Skeletal muscle tissue (tissue), 4 donors: Measurements from ENCODE around the gene MLYCD. TPM values are rescaled to one million over a fixed set of nuclear protein-coding genes. Genes with fewer than 3 reads are reported as not detected.

Experiments
- H3K27ac ChIP-seq: one replicate; pipeline ENCODE4 v1.7.0; 2013; ENCODE audit warnings: mild to moderate bottlenecking, low read depth, low read length, inconsistent platforms
- H3K27me3 ChIP-seq, 3 donors: one replicate each; pipeline ENCODE4 v1.7.0; 2013; ENCODE audit warnings: low read length in 3 of 3; ENCODE audit not compliant: control insufficient read depth in 3 of 3, insufficient read depth in 3 of 3
- H3K36me3 ChIP-seq, 3 donors: one replicate each; pipeline ENCODE4 v1.7.0; 2013; ENCODE audit warnings: low read length in 3 of 3; ENCODE audit not compliant: control insufficient read depth in 3 of 3, insufficient read depth in 3 of 3
- H3K4me1 ChIP-seq, 3 donors: one replicate each; pipeline ENCODE4 v1.7.0; 2013; ENCODE audit warnings: low read length in 3 of 3, mild to moderate bottlenecking in 3 of 3; ENCODE audit not compliant: control insufficient read depth in 3 of 3, insufficient read depth in 3 of 3
- H3K4me3 ChIP-seq, 3 donors: one replicate each; pipeline ENCODE4 v1.7.0; 2013; ENCODE audit warnings: low read length in 3 of 3
- H3K9ac ChIP-seq, 3 donors: one replicate each; pipeline ENCODE4 v1.7.0; 2013; ENCODE audit warnings: low read length in 3 of 3, mild to moderate bottlenecking in 3 of 3, moderate library complexity in 2 of 3, low read depth in 1 of 3
- H3K9me3 ChIP-seq, 3 donors: one replicate each; pipeline ENCODE4 v1.7.0; 2013; ENCODE audit warnings: low read length in 3 of 3; ENCODE audit not compliant: control insufficient read depth in 3 of 3
- total RNA-seq: library from RNA; depleted of rRNA; stranded (reverse); fragments of >200 nt; gene quantifications from one replicate; pipeline ENCODE4 v1.2.3, GENCODE V29; 2014
- donor health status: Osteomylitis.

MLYCD gene
- total RNA-seq, 1 donor from 2014 or later: 3.1 TPM

DNA sequence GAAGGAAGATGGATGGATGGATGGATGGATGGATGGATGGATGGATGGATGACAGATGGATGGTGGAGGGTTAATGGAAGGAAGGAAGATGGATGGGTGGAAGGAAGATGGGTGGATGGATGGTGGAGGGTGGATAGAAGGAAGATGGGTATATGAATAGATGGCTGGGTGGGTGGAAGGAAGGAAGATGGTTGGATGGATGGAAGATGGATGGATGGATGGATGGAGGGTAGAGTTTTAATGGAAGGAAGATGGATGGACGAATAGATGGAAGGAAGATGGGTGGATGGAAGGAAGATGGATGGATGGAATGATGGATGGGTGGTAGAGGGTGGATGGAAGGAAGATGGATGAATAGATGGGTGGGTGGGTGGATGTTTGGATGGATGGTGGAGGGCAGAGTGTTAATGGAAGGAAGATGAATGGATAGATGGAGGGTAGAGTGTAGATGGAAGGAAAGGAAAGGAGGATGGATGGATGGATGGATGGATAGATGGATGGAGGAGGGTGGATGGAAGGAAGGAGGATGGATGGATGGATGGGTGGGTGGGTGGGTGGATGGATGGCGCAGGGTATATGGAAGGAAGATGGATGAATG lies 22.1 kb downstream of the MLYCD start:
- Histone ChIP-seq H3K4me1 (peaks cover 0 to 5% (median under 1%) of the 10 kb centered on the region in 3 donors), H3K9ac (no peak overlapping the region), H3K4me3 (no peak overlapping the region), H3K27me3 (no peaks in the 10 kb centered on the region), H3K36me3 (peaks cover 46 to 49% (median 49%) of the 10 kb centered on the region in 3 donors), H3K27ac (no peak overlapping the region), H3K9me3 (no peaks in the 10 kb centered on the region)

DNA sequence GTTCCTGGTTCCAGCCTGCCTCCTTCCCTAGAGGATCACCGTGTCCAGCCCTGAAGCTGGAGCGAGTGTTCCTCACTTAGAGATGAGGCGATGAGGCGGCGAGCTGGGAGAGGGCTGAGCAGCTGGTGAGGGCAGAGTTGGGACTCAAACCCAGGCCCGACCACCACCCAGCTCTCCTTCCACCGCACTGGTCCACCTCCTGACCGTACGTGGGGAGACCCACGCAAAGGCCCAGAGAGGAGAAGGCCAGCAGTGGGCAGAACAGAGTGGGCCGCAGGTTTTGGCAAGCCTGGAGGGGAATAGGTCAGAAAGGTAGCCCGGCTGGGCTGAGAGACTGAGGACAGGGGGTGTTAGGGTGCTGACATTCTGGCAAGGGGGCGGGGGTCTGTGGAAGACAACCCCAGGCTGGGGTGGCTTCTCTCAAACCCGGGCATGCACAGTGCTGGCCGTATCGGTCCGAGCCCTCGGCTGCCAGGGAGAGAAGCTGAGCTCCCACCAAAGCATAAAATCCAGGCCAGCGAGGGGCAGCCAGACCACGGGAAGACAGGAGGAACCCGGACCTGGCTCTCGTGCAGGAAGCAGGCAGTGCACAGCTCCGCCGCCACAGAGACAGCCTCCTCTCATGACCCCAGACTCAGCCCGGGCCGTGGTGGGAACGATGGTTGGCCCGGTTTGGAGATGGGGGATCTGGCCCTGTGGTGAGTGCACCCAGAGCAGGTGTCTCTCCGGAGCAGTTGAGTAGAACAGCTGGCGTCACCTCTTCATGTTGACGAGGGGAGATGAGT lies 24.9 kb downstream of the MLYCD start:
- H3K4me3 ChIP-seq: no peak overlapping the region
- no peak overlapping the region for H3K27ac ChIP-seq
- H3K36me3 ChIP-seq: peaks cover 23 to 27% (median 24%) of the 10 kb centered on the region in 3 donors
- H3K4me1 ChIP-seq: peaks cover 9 to 11% (median 10%) of the 10 kb centered on the region in 3 donors
- H3K9me3 ChIP-seq: no peaks in the 10 kb centered on the region
- no peaks in the 10 kb centered on the region for H3K27me3 ChIP-seq
- H3K9ac ChIP-seq: no peak overlapping the region

GRCh38 chr16:83924686-83925085 lies 25.8 kb downstream of the MLYCD start:
- peaks cover 14 to 18% (median 17%) of the 10 kb centered on the region in 3 donors for H3K36me3 ChIP-seq
- H3K27me3 ChIP-seq: no peaks in the 10 kb centered on the region
- no peak overlapping the region for H3K27ac ChIP-seq
- H3K9me3 ChIP-seq: no peaks in the 10 kb centered on the region
- H3K4me1 ChIP-seq: peaks cover 9 to 11% (median 10%) of the 10 kb centered on the region in 3 donors
- no peak overlapping the region for H3K4me3 ChIP-seq
- no peak overlapping the region for H3K9ac ChIP-seq

GRCh38 chr16:83925095-83925905 lies 26.4 kb downstream of the MLYCD start:
- no peaks in the 10 kb centered on the region for H3K27me3 ChIP-seq
- H3K4me3 ChIP-seq: no peak overlapping the region
- H3K9me3 ChIP-seq: no peaks in the 10 kb centered on the region
- no peak overlapping the region for H3K27ac ChIP-seq
- H3K9ac ChIP-seq: no peak overlapping the region
- H3K4me1 ChIP-seq: peaks cover 9 to 11% (median 10%) of the 10 kb centered on the region in 3 donors
- H3K36me3 ChIP-seq: peaks cover 8 to 12% (median 10%) of the 10 kb centered on the region in 3 donors

- H3K4me3 ChIP-seq: peak overlapping the region in 2 of 3 donors; percentile 13 to 14
- peaks cover 6 to 8% (median 7%) of the 10 kb centered on the region in 3 donors for H3K36me3 ChIP-seq
- peak overlapping the region in 1 of 3 donors; percentile 16 for H3K9ac ChIP-seq
- H3K4me1 ChIP-seq: peaks cover 9 to 11% (median 10%) of the 10 kb centered on the region in 3 donors
- no peaks in the 10 kb centered on the region for H3K27me3 ChIP-seq
- no peak overlapping the region for H3K27ac ChIP-seq
- no peaks in the 10 kb centered on the region for H3K9me3 ChIP-seq
Observed at GRCh38 chr16:83925957-83926725, 27.2 kb downstream of the MLYCD start.

DNA sequence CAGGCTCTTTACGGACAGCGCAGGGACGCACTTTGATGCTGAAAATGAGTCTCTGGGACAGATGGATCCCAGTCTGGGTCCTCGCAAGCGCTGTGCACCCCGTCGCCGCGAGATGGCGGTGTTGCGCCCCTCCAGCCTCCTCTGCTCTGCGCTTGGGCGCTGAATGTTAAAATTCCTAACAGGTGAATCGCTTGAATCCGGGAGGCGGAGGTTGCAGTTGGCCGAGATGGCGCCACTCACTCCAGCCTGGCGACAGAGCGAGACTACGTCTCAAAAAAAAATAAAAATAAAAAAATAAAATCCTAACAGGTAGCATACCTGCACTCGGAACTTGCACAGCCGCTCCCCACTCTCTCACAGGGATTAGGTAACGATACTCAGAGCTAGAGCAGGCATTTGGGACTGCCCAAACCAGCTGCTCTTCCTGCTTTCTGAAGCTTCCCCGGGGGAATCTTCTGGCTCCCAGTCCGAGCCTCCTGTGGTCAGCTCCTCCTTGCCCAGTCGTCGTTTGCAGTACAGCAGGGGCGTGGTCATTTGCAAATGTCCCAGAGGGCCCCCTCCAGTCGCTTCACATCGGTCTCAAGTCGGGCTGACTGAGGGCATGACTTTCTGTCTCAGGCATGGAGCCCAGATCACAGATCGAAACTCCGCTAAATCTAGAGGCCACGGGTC lies 27.9 kb downstream of the MLYCD start:
- peak overlapping the region in 2 of 3 donors; percentile 13 to 14 for H3K4me3 ChIP-seq
- no peaks in the 10 kb centered on the region for H3K9me3 ChIP-seq
- H3K4me1 ChIP-seq: peaks cover 9 to 11% (median 10%) of the 10 kb centered on the region in 3 donors
- H3K36me3 ChIP-seq: peaks cover 1 to 5% (median 2%) of the 10 kb centered on the region in 3 donors
- H3K27me3 ChIP-seq: no peaks in the 10 kb centered on the region
- no peak overlapping the region for H3K27ac ChIP-seq
- H3K9ac ChIP-seq: peak overlapping the region in 1 of 3 donors; percentile 16

DNA sequence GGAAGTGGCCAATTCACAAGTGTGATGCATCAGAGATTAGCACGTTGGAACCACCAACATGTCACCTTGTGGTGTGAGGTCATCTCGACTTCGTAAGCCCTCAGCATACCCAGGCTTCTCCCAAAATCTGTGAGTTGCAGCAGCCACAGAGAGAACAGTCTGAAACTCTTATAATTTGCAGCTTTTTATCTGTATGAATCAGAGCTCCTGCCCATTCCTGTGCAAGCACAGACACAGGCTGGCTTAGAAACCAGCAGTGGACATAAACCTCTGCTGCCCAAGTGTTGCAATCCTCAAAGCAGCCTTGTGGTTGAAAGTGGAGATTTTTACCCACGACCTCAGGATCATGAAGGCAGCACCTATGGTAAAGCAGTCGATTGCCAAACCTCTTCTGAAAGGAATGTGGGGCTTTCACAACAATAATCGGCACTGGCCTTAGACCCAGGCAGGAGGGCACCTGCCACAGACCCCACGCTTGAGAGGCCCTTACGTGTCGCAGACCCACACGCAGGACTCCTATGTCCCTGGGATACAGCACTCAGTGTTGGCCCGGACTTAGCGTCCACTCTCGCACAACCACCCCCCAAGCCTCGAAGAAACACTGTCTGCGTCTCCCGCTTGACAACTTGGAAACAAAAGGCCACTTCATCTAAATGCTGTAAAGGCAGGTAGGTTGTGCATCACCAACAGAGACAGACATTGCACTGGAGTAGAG lies 29.6 kb downstream of the MLYCD start:
- Histone ChIP-seq H3K36me3 (peaks cover 0 to 5% (median 0%) of the 10 kb centered on the region in 3 donors), H3K4me3 (no peak overlapping the region), H3K27ac (no peak overlapping the region), H3K4me1 (peaks cover 9 to 11% (median 10%) of the 10 kb centered on the region in 3 donors), H3K27me3 (peaks cover 0 to 5% (median 0%) of the 10 kb centered on the region in 3 donors), H3K9me3 (no peaks in the 10 kb centered on the region), H3K9ac (no peak overlapping the region)

DNA sequence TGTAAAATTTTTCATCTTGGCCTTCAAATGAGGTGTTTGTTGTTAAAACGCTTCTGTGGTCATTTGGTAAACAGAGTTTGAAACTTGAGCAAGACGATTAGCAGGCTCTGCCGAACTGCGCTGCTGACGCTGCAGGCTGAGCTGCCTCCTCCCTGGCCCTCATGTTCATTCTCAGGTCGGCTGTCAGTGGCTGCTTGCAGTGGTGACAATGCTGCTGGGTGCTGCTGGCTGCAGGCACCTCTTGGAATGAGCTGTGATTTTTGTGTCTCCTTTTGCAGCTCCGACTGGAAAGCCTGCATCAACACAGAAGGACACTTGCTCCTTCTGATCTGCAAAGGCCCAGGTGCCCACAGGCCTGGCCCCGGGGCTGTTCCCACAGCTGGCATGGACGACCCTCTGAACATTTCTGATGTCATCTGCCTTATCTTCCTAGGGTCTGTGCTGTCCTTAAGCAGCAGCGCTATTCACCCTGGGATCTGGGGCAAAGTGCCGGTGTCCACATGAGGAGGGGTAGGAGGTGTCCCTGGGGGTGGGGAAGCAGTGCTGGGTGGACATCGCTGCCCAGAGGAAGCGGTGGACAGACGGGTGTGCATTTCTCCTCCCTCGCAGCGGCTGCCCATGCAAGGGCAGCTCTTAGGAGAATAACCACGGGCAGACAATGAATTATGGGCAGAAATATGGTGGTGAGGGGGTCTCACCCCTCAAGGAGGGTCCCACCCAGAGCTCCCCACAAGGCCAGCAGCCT lies 31.1 kb downstream of the MLYCD start:
- Histone ChIP-seq H3K36me3 (peaks cover 0 to 3% (median 0%) of the 10 kb centered on the region in 3 donors), H3K27me3 (peaks cover 0 to 16% (median 0%) of the 10 kb centered on the region in 3 donors), H3K4me3 (no peak overlapping the region), H3K27ac (no peak overlapping the region), H3K9ac (no peak overlapping the region), H3K9me3 (no peaks in the 10 kb centered on the region), H3K4me1 (peaks cover 11 to 18% (median 12%) of the 10 kb centered on the region in 3 donors)
